Measurements from ENCODE around the gene NTN1.
"Not testable (repeated sequence)": the region's sequence is repeated elsewhere in the genome, so short reads cannot be mapped to it uniquely, and the experiment has no call there.

NTN1 gene

DNA sequence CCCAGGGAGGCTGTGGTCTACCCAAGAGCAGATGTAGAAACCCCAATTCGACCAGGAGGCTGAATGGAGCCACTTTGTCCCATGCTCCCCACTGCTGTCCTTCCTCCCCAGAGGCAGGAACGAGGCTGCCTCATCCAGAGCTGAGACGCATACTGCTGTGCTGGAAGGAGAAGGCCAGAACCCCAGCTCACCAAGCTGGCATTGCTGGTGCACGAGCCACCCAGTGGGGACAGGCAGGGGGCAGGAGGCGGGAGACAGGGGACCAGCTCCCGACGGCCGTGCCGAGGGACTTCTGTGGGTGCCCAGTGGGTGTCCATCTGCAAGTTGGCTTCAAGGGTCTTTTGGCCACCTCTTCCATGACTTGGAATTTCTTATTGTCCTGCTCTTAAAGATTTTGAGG is 66.6 kb downstream of the NTN1 start:
- no peak for DNase-seq (ENCODE audit: low spot score)

- DNase-seq (ENCODE audit: low spot score) = no peak
Observed at GRCh38 chr17:9090641-9091096, 69.4 kb downstream of the NTN1 start.

DNA sequence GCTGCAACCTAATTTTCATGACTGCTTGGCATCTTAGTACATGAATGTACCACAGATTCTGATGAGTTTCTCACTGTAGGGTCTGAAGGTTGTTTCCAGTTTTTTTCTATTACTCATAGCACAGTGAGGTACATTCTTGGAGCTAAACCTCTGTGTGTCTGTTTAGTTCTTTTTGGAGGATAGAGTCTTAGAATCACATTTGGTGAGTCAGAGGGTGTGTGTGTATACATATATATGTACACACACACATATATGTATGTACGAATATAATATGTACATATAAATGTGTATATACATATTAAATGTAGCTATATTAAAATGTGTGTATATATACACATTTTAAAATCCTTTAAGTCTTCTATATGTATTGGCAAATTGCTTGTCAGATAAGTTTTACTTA is 72.9 kb downstream of the NTN1 start:
- no peak for DNase-seq (ENCODE audit: low spot score)

DNA sequence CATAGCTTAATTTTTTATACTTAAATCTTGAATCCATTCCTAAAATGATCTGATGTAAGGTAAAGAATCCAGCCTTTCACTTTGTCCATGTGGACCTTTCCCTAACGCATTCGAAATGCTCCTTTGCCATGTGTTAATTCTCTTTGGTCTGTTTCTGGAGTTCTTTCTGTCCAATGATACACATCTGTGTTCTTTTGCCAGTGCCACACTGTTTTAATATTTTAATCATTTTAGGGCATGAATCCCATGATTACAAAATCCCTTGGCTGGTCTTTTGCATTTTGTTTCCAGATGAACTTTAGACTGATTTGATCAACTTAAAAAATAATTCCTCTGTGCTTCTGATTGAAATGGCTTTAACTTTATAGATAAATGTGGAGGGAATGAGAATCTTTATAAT is 74.1 kb downstream of the NTN1 start:
- no peak for DNase-seq (ENCODE audit: low spot score)

- no peak for DNase-seq (ENCODE audit: low spot score)
Observed at GRCh38 chr17:9098242-9098825, 77.0 kb downstream of the NTN1 start.

GRCh38 chr17:9101356-9101755 is 80.0 kb downstream of the NTN1 start:
- no peak for DNase-seq (ENCODE audit: low spot score)

DNA sequence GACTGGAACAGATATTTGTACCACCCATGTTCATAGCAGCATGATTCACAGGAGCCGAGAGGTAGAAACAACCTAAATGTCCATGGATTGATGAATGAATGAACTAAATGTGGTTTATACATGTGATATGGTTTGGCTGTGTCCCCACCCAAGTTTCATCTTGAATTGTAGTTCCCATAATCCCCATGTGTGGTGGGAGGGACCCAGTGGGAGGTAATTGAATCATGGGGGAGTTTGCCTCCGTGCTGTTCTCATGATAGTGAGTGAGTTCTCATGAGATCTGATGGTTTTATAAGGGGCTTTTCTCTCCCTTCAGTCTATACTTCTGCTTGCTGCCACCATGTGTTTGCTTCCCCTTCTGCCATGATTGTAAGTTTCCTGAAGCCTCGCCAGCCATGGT is 81.9 kb downstream of the NTN1 start:
- not testable (repeated sequence) for DNase-seq (ENCODE audit: low spot score)

DNA sequence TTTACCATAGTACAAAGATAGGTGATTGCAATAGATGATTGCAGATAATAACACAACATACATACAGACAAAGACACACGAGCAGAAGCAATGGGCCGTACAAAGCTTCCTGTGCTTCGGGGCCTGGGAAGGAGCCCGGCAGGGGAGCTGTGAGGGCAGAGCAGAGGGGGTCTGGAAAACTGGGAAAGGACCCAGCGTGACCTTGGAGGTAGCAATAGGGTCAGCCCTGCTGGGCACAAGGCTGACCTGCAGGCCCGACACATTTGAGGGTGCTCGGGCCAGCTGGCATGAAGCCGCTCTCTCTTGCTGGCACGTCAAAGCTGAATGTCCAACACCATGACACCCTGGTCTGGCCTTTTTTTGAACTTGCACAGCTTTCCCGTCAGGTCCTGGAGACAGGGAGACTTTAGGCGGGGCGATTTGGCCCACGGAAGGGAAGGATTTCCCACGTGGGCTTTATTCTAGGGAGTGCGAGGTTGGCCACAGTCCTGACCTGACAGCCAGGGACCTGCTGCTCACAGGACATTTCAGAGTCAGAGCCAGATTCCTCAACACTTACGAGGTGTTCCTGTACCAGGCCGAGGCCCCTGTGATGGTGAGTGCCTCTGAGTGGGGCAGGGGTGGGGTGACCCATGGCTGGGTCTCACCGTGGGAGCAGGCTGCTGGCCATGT is 83.2 kb downstream of the NTN1 start:
- no peak for DNase-seq (ENCODE audit: low spot score)

GRCh38 chr17:9105068-9105868 is 84.0 kb downstream of the NTN1 start:
- DNase-seq (ENCODE audit: low spot score) = no peak

GRCh38 chr17:9106278-9106677 is 85.0 kb downstream of the NTN1 start:
- DNase-seq (ENCODE audit: low spot score) = not testable (repeated sequence)

DNA sequence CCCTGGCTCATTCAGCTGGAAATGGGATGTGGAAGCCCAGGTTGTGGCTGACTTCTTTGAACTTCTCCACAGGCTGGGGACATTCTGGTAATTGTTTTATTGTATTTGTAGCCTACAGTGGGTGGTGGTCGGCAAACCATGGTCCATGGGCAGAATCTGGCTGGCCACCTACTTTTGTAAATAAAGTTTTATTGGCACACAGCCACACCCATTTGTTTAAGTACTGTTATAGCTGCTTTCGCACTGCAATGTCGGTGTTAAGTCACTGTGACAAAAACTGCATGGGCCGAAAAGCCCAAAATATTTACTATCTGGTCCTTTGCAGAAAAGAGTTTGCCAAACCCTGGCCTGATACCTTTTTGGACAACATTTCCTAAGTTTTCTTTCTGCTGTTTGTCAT is 86.2 kb downstream of the NTN1 start:
- no peak for DNase-seq (ENCODE audit: low spot score)

DNA sequence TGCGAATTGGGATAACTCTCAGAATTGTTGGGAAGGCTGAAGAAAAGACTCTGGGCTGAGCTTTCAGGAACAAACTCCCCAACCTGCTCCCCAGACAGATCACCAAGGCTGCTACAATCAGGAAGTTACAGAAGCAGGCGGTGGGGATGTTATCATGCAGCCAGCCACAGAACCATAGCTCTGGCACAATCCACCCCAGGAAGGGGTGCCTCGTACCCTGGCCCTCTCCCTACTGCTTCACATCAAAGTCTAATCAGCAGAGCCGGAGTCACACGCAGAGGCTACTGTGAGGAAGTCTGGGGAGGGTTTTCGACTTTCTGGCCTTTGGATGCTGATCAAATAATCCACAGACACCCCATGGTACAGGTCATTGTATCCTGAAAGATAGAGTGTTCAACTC is 86.8 kb downstream of the NTN1 start:
- no peak for DNase-seq (ENCODE audit: low spot score)

GRCh38 chr17:9109933-9110332 is 88.6 kb downstream of the NTN1 start:
- no peak for DNase-seq (ENCODE audit: low spot score)

- no peak for DNase-seq (ENCODE audit: low spot score)
Observed at GRCh38 chr17:9110501-9110900, 89.2 kb downstream of the NTN1 start.

DNA sequence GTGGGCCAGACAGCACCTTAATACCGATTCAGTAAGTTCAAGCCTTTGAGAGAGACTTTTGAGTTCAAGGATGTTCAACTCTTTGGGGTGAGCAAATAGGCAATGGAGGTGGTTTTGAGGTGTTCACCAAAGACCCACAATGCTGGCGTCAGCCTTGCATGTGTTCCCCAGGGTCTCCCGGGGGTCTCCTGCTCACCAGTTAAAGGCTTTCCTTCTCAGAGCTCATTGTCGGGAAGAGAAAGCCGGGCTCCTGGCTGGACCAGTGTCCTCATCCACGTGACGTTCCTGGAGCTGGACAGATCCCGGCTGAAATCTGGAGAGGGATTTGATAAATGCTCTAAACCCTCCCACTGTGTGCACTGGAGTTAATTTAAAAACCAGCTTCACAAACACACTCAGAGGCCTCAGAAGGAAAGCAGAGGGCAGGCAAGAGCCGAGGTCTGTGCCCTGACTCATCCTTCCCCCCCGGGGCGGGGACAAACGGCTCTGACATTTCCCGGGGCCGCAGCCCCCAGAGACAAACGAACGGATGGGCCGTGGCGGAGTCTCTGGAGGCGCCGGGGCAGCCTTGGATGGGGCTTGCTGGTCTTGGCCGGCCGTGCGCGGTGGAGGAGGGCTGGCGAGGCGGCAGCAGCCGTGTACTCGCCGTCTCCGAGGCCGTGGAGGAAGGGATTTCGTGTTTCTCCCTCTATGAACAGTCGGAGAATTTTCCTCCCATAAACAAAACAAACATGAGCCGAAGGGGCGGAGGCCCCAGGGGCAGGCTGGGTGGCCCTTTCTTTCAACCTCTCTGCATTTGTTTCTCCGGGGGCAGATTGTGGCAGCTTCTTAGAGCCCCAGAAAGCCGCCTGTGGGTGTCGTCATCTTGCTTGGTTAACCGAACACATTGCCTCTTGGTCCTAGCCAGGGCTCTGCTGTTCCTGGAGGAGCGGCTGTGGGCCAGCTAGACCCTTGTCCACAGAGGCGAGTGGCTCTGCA is 94.2 kb downstream of the NTN1 start:
- no peak for DNase-seq (ENCODE audit: low spot score)

- DNase-seq (ENCODE audit: low spot score) = no peak
Observed at GRCh38 chr17:9116311-9116835, 95.1 kb downstream of the NTN1 start.

DNA sequence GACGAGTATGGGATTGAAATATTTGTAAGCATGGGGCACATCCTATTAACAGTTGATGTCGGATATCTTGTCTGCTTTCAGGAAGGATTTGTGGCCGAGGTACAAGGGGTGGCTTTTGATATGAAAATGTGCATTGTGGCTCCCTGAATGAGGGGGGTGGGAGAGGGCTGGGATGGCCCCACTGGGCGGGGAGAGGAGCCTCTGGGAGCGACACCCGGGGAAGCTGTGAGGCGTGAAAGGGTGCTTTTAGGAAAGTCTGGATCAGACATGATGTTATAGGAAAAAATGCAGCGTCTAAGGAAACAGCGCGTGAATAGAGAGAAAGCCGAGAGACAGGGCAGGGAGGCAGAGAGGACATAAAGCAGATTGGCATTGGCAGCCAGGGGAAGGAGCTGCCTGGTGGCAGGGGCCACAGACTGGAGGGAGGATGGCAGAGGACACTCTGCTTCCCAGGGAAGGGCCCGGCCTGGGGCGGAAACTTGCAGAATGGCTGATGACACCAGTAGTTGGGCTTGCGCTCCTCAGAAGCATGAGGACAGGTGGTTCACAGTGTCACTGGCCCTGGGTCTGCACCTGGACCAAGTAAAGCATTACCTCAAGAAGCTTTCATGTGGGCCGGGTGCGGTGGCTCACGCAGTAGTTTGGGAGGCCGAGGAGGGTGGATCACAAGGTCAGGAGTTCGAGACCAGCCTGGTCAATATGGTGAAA is 95.7 kb downstream of the NTN1 start:
- no peak for DNase-seq (ENCODE audit: low spot score)

DNA sequence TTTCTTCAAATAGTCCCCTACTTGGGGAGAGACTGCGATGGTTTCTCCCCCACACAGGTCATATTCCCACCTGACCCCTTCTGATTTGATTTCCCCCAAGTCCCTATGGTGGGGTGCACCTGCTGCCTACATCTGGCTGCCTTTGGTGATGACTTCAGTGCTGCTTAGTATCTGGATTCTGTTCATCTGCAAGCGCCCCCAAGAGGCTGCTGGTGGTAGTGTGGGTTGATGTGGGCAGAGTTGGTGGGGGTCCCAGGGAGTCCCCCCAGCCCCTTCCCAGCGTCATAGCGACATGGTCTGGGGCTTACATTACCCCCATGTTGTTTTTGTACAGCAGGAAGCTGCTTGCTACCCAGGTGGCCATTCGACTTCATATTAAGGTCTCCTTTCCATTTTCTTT is 99.2 kb downstream of the NTN1 start:
- DNase-seq (ENCODE audit: low spot score) = peak; percentile 21

DNA sequence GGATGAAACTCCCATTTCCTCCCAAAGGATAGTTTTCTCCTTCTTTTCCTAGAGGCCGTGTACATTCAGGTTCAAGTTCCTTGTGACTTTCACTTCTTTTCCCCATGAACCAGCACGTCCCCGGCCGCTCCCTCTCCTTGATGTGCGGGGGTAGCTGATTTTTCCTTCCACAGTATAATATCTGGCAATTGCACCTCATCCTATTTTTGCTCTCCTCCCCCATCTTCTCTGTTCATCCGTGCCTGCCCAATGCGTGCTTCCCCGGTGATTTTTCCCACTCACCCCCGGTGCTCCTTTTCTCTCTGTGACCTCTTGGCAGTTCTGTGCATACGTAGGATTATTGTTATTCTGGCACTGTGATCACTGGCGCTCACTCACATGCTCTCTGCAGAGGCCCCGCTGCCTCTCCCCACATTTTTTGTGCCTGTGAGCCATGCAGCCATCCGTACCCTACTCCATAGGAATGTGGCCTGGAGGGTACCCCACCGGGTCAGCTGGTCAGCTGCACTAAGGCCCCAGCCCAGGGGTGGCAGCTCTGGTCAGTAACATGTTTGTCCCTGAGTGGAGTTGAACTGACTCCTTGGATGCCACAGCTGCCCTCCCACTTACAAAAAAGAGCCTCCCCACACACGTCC is 100.0 kb downstream of the NTN1 start:
- DNase-seq (ENCODE audit: low spot score) = no peak

Measured in germinal center (tissue), 1 donor.